GM12878 (cell line): ENCODE measurements around the gene TLL2. TPM values are rescaled to one million over a fixed set of nuclear protein-coding genes. Genes with fewer than 3 reads are reported as not detected.

ENCODE experiments used
- BMI1 ChIP-seq: fragments of 450-650 bp; IDR thresholded peaks from 2 replicates; pipeline ENCODE4 v1.6.1; 2016; ENCODE audit warnings: mild to moderate bottlenecking, moderate library complexity, borderline replicate concordance
- CBX3 ChIP-seq: fragments of 200-600 bp; sonication (generic); IDR thresholded peaks from 2 replicates; pipeline ENCODE4 v1.6.1; 2016; ENCODE audit warnings: low read depth, borderline replicate concordance
- EGR1 ChIP-seq, 2 experiments: IDR thresholded peaks; 1 replicate in 1 of 2; 2 replicates in 1 of 2; pipeline ENCODE4 v1.6.1; 2011 to 2012; ENCODE audit warnings: low read depth in 2 of 2, low read length in 2 of 2, borderline replicate concordance in 1 of 2, mild to moderate bottlenecking in 1 of 2, moderate library complexity in 1 of 2
- FOXK2 ChIP-seq: fragments of 450-650 bp; IDR thresholded peaks from 2 replicates; pipeline ENCODE4 v1.6.1; 2017; ENCODE audit warnings: mild to moderate bottlenecking, moderate library complexity
- HDAC2 ChIP-seq: fragments of 200-600 bp; sonication (generic); IDR thresholded peaks from 2 replicates; pipeline ENCODE4 v1.6.1; 2017
- IRF4 ChIP-seq: IDR thresholded peaks from 2 replicates; pipeline ENCODE4 v1.6.1; 2011; ENCODE audit warnings: low read depth, low read length
- LARP7 ChIP-seq: fragments of 450-650 bp; IDR thresholded peaks from 2 replicates; pipeline ENCODE4 v1.6.1; 2017; ENCODE audit warnings: mild to moderate bottlenecking
- MYC ChIP-seq: IDR thresholded peaks from 2 replicates; pipeline ENCODE4 v1.6.1; 2011; ENCODE audit warnings: mild to moderate bottlenecking, low read length, moderate library complexity, inconsistent platforms; ENCODE audit not compliant: insufficient read depth, insufficient replicate concordance, insufficient read length, severe bottlenecking
- NBN ChIP-seq: fragments of 450-650 bp; IDR thresholded peaks from 2 replicates; pipeline ENCODE4 v1.6.1; 2016
- NFYB ChIP-seq: IDR thresholded peaks from 2 replicates; pipeline ENCODE4 v1.6.1; 2011; ENCODE audit warnings: low read depth, mild to moderate bottlenecking, low read length, improper control_type of control experiment, moderate library complexity; ENCODE audit not compliant: insufficient read depth
- RAD51 ChIP-seq: fragments of 450-650 bp; IDR thresholded peaks from 2 replicates; pipeline ENCODE4 v1.6.1; 2016; ENCODE audit warnings: moderate library complexity, mild to moderate bottlenecking, inconsistent platforms
- RELA ChIP-seq: fragments of 450-650 bp; IDR thresholded peaks from 2 replicates; pipeline ENCODE4 v1.8.0; 2014; ENCODE audit warnings: borderline replicate concordance; ENCODE audit not compliant: partially characterized antibody
- SREBF1 ChIP-seq: IDR thresholded peaks from 2 replicates; pipeline ENCODE4 v1.6.1; 2012; ENCODE audit warnings: mild to moderate bottlenecking, low read length
- TCF12 ChIP-seq: IDR thresholded peaks from 2 replicates; pipeline ENCODE4 v1.6.1; 2011; ENCODE audit warnings: low read depth, mild to moderate bottlenecking, low read length
- YY1 ChIP-seq: IDR thresholded peaks from 2 replicates; pipeline ENCODE4 v1.6.1; 2011; ENCODE audit warnings: low read depth, mild to moderate bottlenecking, low read length
- polyA plus RNA-seq, 11 experiments: library from polyadenylated mRNA; depleted of rRNA in 4 of 11; unstranded in 6 of 11; stranded (reverse) in 5 of 11; fragments of >200 nt; fragmentation: Nextera tagmentation in 4 of 11; fragmentation: Illumina TruSeq in 1 of 11; extraction: Ambion mirVana in 4 of 11; extraction: Trizol in 1 of 11; gene quantifications; 1 replicate in 1 of 11; 2 replicates in 10 of 11; pipeline versions ENCODE4 v1.2.1 to v1.2.3, GENCODE V29; 2011 to 2016; ENCODE audit warnings: inconsistent platforms in 2 of 11, missing spikeins in 2 of 11, low read depth in 1 of 11
- total RNA-seq, 4 experiments: library from RNA; depleted of rRNA in 3 of 4; stranded (reverse); fragments of >200 nt in 3 of 4; fragmentation: Illumina TruSeq in 1 of 4; extraction: Trizol in 1 of 4; gene quantifications; 2 replicates each; pipeline versions ENCODE4 v1.2.1 to v1.2.3, GENCODE V29; 2013 to 2021
- TF ChIP-seq, protein P1 (sequence below): fragments of 450-650 bp; formaldehyde crosslinking; IDR thresholded peaks from 2 replicates; pipeline ENCODE4 v1.5.0; 2022; ENCODE audit warnings: mild to moderate bottlenecking, missing genetic modification characterization
- TF ChIP-seq, protein P2 (sequence below): IDR thresholded peaks from 2 replicates; pipeline ENCODE4 v1.6.1; 2012; ENCODE audit warnings: improper control_type of control experiment, low read depth, low read length; ENCODE audit not compliant: insufficient replicate concordance
- TF ChIP-seq, protein P3 (sequence below): fragments of 450-650 bp; formaldehyde crosslinking; IDR thresholded peaks from 2 replicates; pipeline ENCODE4 v1.4.0; 2022; ENCODE audit warnings: mild to moderate bottlenecking, moderate library complexity

Gene TLL2
- total and polyA plus RNA-seq, 10 of the 15 experiments (the other 5 are each of a cell fraction or from before 2014, with no cell fraction given), result 0.02 to 2.1 (median 0.52) TPM

DNA sequence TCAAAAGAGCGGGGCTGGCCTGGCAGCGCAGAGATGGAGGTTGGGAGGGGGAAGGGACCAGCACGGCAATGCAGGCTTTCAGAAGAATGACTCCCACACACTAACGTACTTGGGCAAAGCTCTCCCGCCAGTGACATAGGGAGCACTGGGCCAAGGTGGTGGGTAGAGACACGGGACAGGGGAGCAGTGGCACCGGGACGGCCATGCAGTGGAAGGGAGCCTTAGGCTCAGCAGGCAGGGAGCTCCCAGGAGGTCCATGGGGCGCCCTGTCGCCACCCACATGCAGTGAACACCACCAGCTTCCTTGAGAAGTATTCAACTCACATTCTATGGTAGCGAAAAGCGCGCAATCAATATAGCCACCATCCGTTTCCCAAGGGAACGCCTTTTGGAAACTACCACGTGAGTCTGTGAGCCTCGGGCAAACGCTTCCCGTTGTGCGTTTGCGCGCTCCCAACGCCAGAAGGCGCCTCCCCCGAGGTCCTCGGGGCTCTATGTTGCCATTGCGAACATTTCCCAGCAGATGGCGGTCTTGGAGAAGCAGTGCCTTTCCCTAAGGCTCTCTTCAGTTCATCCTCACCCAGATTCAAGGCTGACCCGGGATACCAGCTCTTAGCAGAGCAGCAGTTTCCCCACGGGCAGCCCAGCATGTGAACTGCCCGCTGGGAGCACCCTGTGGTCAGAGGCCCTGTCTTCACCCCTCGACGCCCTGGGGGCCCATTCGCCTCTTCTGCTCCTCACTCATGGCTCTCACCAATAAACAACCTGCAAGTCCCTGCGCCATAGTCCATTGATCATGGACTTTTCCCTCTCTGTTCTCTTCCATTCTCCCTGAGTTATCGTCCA lies 138.5 kb downstream of the TLL2 start (continued):
- TF ChIP-seq, protein P1, sequence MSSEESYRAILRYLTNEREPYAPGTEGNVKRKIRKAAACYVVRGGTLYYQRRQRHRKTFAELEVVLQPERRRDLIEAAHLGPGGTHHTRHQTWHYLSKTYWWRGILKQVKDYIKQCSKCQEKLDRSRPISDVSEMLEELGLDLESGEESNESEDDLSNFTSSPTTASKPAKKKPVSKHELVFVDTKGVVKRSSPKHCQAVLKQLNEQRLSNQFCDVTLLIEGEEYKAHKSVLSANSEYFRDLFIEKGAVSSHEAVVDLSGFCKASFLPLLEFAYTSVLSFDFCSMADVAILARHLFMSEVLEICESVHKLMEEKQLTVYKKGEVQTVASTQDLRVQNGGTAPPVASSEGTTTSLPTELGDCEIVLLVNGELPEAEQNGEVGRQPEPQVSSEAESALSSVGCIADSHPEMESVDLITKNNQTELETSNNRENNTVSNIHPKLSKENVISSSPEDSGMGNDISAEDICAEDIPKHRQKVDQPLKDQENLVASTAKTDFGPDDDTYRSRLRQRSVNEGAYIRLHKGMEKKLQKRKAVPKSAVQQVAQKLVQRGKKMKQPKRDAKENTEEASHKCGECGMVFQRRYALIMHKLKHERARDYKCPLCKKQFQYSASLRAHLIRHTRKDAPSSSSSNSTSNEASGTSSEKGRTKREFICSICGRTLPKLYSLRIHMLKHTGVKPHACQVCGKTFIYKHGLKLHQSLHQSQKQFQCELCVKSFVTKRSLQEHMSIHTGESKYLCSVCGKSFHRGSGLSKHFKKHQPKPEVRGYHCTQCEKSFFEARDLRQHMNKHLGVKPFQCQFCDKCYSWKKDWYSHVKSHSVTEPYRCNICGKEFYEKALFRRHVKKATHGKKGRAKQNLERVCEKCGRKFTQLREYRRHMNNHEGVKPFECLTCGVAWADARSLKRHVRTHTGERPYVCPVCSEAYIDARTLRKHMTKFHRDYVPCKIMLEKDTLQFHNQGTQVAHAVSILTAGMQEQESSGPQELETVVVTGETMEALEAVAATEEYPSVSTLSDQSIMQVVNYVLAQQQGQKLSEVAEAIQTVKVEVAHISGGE (CRISPR knock-in tag), result no peak
- TF ChIP-seq FOXK2 (no peak), HDAC2 (no peak), RELA (no peak), BMI1 (no peak), EGR1 (IDR thresholded peaks at IDR 0.05; ENCODE audit: borderline replicate concordance in 1 of 2, low read depth in 2 of 2, low read length in 2 of 2) (no peak), YY1 (peak; percentile 58; the same call in 1 of the 2 replicates), NFYB (no peak), LARP7 (0 out of 2 replicates have a peak, but pooled peaks have one; percentile 57), SREBF1 (no peak), MYC (peak; percentile 26), RAD51 (0 out of 2 replicates have a peak, but pooled peaks have one; percentile 40), IRF4 (0 out of 2 replicates have a peak, but pooled peaks have one; percentile 19), CBX3 (no peak), TCF12 (no peak), NBN (0 out of 2 replicates have a peak, but pooled peaks have one; percentile 38)
- TF ChIP-seq, protein P2, sequence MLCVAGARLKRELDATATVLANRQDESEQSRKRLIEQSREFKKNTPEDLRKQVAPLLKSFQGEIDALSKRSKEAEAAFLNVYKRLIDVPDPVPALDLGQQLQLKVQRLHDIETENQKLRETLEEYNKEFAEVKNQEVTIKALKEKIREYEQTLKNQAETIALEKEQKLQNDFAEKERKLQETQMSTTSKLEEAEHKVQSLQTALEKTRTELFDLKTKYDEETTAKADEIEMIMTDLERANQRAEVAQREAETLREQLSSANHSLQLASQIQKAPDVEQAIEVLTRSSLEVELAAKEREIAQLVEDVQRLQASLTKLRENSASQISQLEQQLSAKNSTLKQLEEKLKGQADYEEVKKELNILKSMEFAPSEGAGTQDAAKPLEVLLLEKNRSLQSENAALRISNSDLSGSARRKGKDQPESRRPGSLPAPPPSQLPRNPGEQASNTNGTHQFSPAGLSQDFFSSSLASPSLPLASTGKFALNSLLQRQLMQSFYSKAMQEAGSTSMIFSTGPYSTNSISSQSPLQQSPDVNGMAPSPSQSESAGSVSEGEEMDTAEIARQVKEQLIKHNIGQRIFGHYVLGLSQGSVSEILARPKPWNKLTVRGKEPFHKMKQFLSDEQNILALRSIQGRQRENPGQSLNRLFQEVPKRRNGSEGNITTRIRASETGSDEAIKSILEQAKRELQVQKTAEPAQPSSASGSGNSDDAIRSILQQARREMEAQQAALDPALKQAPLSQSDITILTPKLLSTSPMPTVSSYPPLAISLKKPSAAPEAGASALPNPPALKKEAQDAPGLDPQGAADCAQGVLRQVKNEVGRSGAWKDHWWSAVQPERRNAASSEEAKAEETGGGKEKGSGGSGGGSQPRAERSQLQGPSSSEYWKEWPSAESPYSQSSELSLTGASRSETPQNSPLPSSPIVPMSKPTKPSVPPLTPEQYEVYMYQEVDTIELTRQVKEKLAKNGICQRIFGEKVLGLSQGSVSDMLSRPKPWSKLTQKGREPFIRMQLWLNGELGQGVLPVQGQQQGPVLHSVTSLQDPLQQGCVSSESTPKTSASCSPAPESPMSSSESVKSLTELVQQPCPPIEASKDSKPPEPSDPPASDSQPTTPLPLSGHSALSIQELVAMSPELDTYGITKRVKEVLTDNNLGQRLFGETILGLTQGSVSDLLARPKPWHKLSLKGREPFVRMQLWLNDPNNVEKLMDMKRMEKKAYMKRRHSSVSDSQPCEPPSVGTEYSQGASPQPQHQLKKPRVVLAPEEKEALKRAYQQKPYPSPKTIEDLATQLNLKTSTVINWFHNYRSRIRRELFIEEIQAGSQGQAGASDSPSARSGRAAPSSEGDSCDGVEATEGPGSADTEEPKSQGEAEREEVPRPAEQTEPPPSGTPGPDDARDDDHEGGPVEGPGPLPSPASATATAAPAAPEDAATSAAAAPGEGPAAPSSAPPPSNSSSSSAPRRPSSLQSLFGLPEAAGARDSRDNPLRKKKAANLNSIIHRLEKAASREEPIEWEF, result no peak
- TF ChIP-seq, protein P3, sequence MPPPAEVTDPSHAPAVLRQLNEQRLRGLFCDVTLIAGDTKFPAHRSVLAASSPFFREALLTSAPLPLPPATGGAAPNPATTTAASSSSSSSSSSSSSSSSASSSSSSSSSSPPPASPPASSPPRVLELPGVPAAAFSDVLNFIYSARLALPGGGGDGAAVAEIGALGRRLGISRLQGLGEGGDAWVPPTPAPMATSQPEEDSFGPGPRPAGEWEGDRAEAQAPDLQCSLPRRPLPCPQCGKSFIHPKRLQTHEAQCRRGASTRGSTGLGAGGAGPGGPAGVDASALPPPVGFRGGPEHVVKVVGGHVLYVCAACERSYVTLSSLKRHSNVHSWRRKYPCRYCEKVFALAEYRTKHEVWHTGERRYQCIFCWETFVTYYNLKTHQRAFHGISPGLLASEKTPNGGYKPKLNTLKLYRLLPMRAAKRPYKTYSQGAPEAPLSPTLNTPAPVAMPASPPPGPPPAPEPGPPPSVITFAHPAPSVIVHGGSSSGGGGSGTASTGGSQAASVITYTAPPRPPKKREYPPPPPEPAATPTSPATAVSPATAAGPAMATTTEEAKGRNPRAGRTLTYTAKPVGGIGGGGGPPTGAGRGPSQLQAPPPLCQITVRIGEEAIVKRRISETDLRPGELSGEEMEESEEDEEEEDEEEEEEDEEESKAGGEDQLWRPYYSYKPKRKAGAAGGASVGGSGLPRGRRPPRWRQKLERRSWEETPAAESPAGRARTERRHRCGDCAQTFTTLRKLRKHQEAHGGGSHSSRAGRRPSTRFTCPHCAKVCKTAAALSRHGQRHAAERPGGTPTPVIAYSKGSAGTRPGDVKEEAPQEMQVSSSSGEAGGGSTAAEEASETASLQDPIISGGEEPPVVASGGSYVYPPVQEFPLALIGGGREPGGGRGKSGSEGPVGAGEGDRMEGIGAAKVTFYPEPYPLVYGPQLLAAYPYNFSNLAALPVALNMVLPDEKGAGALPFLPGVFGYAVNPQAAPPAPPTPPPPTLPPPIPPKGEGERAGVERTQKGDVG (CRISPR knock-in tag), result no peak
